ENCODE measurements around the gene PCDH19. TPM values are rescaled to one million over a fixed set of nuclear protein-coding genes. Genes with fewer than 3 reads are reported as not detected.
A peak's percentile ranks its signal among the peaks of the same experiment; 100 is the strongest.

Gene PCDH19
- total RNA-seq, 4 donors from 2014 or later = 2.0 to 5.2 (median 3.4) TPM

- Histone ChIP-seq H3K27me3 (no peaks in the 10 kb centered on the region), H3K36me3 (no peaks in the 10 kb centered on the region), H3K4me1 (no peaks in the 10 kb centered on the region), H3K27ac (no peak overlapping the region), H3K9me3 (no peaks in the 10 kb centered on the region), H3K4me3 (no peak overlapping the region)
- TF ChIP-seq CTCF (IDR thresholded peaks at IDR 0.05) (no peak), POLR2A (IDR thresholded peaks at IDR 0.05) (no peak)
- intact Hi-C loops (cut with DNase I; ENCODE audit: low total_unique reads) = no loop called here
- DNase-seq = no peak
Observed at GRCh38 chrX:100381619-100382018, 28.5 kb downstream of the PCDH19 start.

DNA sequence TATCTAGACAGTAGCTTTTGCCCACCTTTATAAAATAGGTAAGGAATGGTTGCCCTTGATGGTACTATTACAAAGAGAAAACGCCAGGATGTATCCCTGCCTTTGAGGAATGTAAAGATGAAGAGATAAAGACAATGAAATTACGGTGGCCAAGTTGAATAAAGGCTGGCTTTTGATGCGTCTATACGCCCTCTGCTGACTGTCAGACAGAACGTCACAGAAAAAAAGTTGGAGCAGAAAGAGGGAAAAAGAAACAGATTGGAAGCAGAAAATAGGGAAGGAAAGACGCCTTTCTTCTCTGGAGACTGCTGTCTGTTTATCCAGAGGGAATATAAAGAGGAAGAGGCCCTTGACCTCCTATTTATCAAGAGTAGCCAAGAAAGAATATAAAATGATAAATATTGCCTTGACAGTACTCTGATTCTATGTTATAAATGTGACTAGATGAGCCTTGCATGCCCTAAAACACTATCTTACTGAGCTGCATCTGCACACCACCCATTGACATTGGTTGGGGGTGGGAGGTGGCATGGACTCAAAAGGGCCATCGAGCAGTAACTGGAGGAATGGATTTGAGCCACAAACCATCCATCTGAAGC is 30.6 kb downstream of the PCDH19 start:
- DNase-seq = no peak
- Histone ChIP-seq H3K27ac (no peak overlapping the region), H3K9me3 (no peaks in the 10 kb centered on the region), H3K27me3 (no peaks in the 10 kb centered on the region), H3K4me1 (no peaks in the 10 kb centered on the region), H3K4me3 (no peak overlapping the region), H3K36me3 (no peaks in the 10 kb centered on the region)
- TF ChIP-seq CTCF (IDR thresholded peaks at IDR 0.05) (peak; percentile 21 to 50 (median 23)), POLR2A (IDR thresholded peaks at IDR 0.05) (no peak)
- intact Hi-C loops (cut with DNase I; ENCODE audit: low total_unique reads) = no loop called here

- intact Hi-C loops (cut with DNase I; ENCODE audit: low total_unique reads) = no loop called here
Observed at GRCh38 chrX:100377826-100378225, 32.2 kb downstream of the PCDH19 start.

GRCh38 chrX:100376576-100376975 is 33.5 kb downstream of the PCDH19 start:
- Histone ChIP-seq H3K27me3 (no peaks in the 10 kb centered on the region), H3K36me3 (no peaks in the 10 kb centered on the region), H3K4me3 (no peak overlapping the region), H3K9me3 (no peaks in the 10 kb centered on the region), H3K27ac (no peak overlapping the region), H3K4me1 (no peaks in the 10 kb centered on the region)
- intact Hi-C loops (cut with DNase I; ENCODE audit: low total_unique reads) = no loop called here
- TF ChIP-seq POLR2A (IDR thresholded peaks at IDR 0.05) (no peak), CTCF (IDR thresholded peaks at IDR 0.05) (no peak)
- no peak for DNase-seq

More at GRCh38 chrX:100377826-100378225, 32.2 kb downstream of the PCDH19 start:
- Histone ChIP-seq H3K27ac (no peak overlapping the region), H3K9me3 (no peaks in the 10 kb centered on the region), H3K27me3 (no peaks in the 10 kb centered on the region), H3K4me1 (no peaks in the 10 kb centered on the region), H3K36me3 (no peaks in the 10 kb centered on the region), H3K4me3 (no peak overlapping the region)
- TF ChIP-seq POLR2A (IDR thresholded peaks at IDR 0.05) (no peak), CTCF (IDR thresholded peaks at IDR 0.05) (no peak)
- no peak for DNase-seq

DNA sequence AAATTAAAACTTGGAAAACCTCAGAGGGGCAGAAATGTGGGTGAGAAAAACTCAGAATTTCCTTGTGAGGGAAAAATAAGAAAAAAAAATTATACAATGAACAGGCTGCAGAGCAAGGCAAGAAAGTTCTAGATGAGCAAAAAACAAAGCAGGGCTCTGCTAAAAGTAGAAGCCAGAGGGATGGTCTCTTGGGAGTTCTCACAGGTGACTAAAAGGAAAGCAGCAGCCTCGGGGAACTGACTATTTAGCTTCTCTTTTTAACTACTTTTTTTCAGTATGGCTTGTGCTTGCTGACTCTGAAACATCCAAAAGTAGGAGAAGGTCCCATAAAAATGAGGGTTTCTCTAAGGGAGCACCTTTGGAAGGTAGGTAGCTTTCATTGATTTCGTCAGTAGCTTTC is 36.4 kb downstream of the PCDH19 start:
- intact Hi-C loops (cut with DNase I; ENCODE audit: low total_unique reads) = no loop called here
- Histone ChIP-seq H3K27me3 (no peaks in the 10 kb centered on the region), H3K4me3 (no peak overlapping the region), H3K4me1 (no peaks in the 10 kb centered on the region), H3K9me3 (no peaks in the 10 kb centered on the region), H3K36me3 (no peaks in the 10 kb centered on the region), H3K27ac (no peak overlapping the region)
- TF ChIP-seq POLR2A (IDR thresholded peaks at IDR 0.05) = no peak
- no peak for TF ChIP-seq CTCF (IDR thresholded peaks at IDR 0.05)
- no peak for DNase-seq

Data from uterus (tissue), 4 donors.